GM21737 (cell line): ENCODE data around the gene ABCA9.
"Not testable (repeated sequence)": the region's sequence is repeated elsewhere in the genome, so short reads cannot be mapped to it uniquely, and the experiment has no call there.

Experiments used
- ATAC-seq: cut with Tn5 transposase; IDR thresholded peaks from one replicate; pipeline ENCODE4 v1.9.1; 2021; ENCODE audit warnings: mild to moderate bottlenecking, moderate library complexity; ENCODE audit not compliant: unreplicated experiment

Gene ABCA9

GRCh38 chr17:69060822-69061221, at the start of gene ABCA9:
Gene ABCA9 (minus strand): TSS chr17:69060927. CDS start chr17:69051126, 9,801 bp downstream.
- ATAC-seq, result no peak

- no peak for ATAC-seq
These were observed 45.4 kb upstream of the ABCA9 start for GRCh38 chr17:69105907-69106730.

- no peak for ATAC-seq
These were observed 43.0 kb upstream of the ABCA9 start for GRCh38 chr17:69103557-69104233.

GRCh38 chr17:69098625-69099024, 37.9 kb upstream of the ABCA9 start:
- ATAC-seq, result no peak

GRCh38 chr17:69096541-69096940, 35.8 kb upstream of the ABCA9 start:
- ATAC-seq, result no peak

GRCh38 chr17:69093995-69094394, 33.3 kb upstream of the ABCA9 start:
- no peak for ATAC-seq

GRCh38 chr17:69093279-69093789, 32.6 kb upstream of the ABCA9 start:
- no peak for ATAC-seq

GRCh38 chr17:69090365-69090764, 29.6 kb upstream of the ABCA9 start:
- no peak for ATAC-seq

GRCh38 chr17:69088643-69089200, 28.0 kb upstream of the ABCA9 start:
- no peak for ATAC-seq

GRCh38 chr17:69086641-69087040, 25.9 kb upstream of the ABCA9 start:
- no peak for ATAC-seq

GRCh38 chr17:69084911-69085310, 24.2 kb upstream of the ABCA9 start:
- ATAC-seq, result no peak

- no peak for ATAC-seq
These were observed 22.0 kb upstream of the ABCA9 start for GRCh38 chr17:69082696-69083095.

- ATAC-seq, result no peak
These were observed 18.1 kb upstream of the ABCA9 start for GRCh38 chr17:69078864-69079263.

- no peak for ATAC-seq
These were observed 15.1 kb upstream of the ABCA9 start for GRCh38 chr17:69075823-69076222.

- ATAC-seq, result not testable (repeated sequence)
These were observed 12.7 kb upstream of the ABCA9 start for GRCh38 chr17:69073392-69073791.

GRCh38 chr17:69072803-69073256, 12.1 kb upstream of the ABCA9 start:
- not testable (repeated sequence) for ATAC-seq

GRCh38 chr17:69071233-69071586, 10.5 kb upstream of the ABCA9 start:
- ATAC-seq, result not testable (repeated sequence)

GRCh38 chr17:69070378-69071232, 9.9 kb upstream of the ABCA9 start:
- ATAC-seq, result not testable (repeated sequence)

GRCh38 chr17:69069226-69069750, 8.6 kb upstream of the ABCA9 start:
- no peak for ATAC-seq

- no peak for ATAC-seq
These were observed 6.7 kb upstream of the ABCA9 start for GRCh38 chr17:69067274-69068047.
